ENCODE data around the gene BEND5. TPM values are rescaled to one million over a fixed set of nuclear protein-coding genes. Genes with fewer than 3 reads are reported as not detected.

The BEND5 gene, protein sequence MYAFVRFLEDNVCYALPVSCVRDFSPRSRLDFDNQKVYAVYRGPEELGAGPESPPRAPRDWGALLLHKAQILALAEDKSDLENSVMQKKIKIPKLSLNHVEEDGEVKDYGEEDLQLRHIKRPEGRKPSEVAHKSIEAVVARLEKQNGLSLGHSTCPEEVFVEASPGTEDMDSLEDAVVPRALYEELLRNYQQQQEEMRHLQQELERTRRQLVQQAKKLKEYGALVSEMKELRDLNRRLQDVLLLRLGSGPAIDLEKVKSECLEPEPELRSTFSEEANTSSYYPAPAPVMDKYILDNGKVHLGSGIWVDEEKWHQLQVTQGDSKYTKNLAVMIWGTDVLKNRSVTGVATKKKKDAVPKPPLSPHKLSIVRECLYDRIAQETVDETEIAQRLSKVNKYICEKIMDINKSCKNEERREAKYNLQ
- 0.39 TPM in 1 of 2 replicates, not detected in the other for total RNA-seq (2014; rRNA removed; shearing (Covaris generic))

DNA sequence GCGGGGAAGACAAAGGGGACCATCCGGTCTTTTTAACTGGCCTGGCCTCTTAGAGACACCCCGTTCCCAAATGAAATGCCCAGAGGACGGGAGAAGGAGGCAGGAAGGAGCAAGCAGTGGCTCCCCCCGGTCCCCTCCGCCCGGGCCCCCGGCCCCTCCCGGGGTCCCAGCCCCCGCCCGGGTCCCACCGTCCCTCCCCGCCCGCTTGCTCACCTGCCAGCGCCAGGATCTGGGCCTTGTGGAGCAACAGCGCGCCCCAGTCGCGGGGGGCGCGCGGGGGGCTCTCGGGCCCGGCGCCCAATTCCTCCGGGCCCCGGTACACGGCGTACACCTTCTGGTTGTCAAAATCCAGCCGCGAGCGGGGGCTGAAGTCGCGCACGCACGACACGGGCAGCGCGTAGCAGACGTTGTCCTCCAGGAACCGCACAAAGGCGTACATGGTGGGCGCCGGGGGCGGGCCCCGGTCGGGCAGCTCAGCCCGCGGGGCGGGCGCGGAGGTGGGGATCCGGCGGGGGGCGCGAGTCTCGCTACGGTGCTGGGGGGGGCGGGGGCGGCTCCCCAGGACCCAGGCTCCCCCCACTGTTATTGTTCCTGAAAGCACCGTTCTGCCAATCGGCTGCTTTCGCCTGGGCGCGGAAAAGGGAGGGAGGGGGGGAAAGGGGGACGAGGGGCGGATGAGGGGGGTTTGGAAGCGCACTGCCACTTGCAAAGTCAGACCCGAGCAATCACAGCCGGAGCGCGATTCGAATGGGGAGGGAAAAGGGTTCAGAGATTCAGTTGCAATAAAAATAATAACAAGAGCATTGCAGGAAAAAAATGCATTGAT is at the start of gene BEND5:
BEND5 (minus strand) TSS at position 499 of the 826 bp plus-strand sequence; CDS start at position 439, 60 bp downstream.
- no peak for DNase-seq (ENCODE audit: low read depth)

DNA sequence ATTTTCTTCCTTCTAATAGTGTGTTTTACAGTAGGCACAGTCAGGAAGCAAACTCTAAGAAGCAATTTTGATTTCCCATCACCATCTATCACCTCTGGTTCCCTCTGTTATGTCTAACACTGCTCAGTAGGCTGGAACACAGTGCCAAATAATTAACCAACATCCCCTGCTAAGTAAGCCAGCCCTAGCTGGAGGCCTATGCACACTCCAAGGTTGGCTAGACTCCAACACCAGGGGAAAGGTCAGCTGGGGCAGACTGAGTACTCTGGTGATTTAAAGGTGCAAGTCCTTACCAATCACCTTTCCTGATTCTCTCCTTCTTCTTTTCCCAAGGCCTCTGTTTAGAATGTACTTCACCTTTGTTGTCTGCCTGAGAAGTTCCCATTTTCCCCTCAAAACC is 46.5 kb upstream of the BEND5 start:
- DNase-seq (ENCODE audit: low read depth): no peak

DNA sequence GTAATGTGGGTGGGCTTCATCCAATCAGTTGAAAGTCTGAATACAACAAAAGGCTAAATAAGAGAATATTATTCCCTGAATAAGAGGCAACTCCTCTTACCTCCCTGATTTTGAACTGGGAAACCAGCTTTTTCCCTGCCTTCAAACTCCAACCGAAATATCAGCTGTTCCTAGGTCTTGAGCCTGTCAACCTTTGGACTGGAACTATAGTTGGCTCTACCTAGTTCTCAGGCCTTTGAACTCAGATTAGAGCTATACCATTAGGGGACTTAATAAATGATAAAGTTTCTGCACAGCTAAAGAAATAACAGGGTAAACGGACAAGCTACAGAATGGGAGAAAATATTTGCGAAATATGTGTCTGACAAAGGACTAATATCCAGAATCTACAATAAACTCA is 43.8 kb upstream of the BEND5 start:
- DNase-seq (ENCODE audit: low read depth): no peak

DNA sequence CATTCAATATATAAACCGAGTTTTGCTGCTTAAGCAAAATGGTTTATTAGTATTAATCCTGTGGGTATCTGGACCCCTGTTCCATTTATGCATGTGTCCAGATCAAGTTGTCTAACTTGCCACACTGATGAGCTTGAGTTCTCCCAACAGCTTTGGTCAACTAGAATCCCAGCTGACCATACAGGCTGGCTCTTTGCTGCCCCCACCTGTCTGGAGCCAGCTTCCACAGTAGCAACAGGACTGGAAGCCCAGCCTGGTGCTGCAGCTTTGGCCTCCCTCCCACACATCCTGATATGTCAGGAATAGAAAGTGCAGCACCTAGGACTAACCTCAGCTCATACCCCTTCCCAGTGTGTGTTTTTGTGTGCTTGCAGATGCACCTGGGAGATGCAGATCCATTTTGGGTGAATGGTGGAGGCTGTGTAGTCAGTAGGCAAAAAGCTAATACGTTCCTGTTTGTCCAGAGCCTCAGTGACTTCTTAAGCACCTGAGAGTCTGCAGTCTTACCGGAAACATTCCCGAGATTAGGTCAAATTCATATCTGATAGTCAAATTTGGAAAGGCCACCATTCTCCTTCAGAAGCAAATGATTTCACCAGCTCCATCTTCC is 40.9 kb upstream of the BEND5 start:
- DNase-seq (ENCODE audit: low read depth): peak; percentile 36

DNA sequence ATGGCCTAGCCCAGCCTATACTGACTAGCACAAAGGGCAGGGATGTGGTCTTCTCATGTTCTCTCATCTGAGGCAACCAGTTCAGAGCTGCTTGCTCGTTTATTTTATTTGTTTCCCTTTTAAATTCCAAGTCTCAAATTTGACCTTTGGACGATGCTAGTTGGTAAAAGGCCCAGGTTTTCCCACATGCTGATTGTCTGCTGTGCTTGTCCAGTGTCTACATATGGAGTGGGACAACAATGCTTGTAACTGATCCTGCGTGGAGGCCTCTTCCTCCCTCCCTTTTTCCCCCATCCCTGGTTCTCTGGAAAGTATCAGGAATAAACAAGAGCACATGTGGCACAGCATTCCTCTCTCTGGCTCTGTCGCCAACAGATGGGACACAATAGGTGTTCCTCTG is 34.0 kb upstream of the BEND5 start:
- no peak for DNase-seq (ENCODE audit: low read depth)

DNA sequence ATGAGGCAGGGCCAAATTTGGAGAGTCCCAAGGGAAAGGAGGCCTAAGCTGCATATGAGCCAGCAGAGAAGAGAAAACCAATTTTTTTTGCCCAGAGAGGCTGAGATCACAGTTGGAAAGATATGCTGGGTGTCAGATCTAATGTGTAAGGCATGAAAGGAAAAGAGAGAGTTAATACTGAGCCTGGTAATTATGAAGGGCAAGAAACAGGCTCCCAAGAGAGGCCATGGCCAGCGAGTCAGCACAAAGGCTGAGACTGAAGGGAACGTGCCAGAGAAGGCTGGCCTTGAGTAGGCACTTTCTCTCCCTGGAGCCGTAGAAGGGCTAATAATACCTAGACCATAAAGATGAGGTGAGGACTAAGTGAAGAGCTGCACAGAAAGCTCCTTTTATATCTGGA is 31.8 kb upstream of the BEND5 start:
- DNase-seq (ENCODE audit: low read depth): no peak

DNA sequence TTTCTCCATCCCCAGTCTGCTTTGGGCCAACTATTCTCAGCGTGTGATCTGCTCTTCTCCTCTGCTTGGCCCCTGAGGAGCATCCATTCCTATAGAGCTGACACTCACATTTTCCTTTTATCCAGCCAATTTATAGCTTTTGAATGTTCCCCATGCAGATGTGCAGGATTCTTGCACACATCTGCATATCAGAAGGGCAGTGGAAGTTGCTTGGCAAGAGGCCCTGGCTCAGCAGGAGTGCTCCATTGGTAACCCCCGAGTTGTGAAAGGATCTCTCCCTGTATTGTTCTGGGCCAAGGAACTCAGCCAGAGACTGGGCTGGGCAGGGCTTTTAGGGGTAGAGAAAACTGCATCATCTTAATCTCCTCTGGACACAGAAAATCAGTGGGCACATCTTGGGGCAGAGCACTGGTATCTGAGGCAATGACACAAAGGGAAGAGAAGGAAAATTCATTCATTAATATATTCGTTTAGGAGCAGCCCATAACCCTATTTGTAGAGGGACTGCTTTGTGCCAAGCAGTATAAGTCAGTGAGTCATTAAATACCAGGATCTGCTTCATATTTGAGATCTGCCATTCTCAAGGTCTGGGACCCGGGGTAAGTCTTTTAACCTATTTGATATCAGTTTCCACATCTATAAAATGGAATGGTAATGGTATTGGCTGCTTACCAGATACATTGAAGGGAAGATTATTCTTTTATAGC is 31.0 kb upstream of the BEND5 start:
- DNase-seq (ENCODE audit: low read depth): no peak

DNA sequence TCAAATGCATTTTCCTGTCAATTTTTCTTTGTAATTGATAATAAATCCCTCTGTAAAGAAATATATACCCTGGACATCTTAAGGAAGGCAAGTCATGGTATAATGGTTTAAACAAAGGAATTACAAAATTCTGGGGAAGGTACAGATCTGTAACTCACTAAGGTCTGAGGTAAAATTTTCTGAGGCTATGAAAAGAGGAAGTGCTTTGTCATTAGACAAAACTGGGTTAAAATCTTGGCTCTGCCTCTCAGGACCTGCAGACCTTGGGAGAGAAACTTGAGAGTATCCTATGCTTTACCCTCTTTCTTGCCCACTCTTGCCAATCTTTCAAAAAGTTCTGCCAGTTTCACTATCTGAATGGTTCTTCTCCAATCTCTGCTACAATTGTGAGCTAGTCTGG is 26.8 kb upstream of the BEND5 start:
- no peak for DNase-seq (ENCODE audit: low read depth)

DNA sequence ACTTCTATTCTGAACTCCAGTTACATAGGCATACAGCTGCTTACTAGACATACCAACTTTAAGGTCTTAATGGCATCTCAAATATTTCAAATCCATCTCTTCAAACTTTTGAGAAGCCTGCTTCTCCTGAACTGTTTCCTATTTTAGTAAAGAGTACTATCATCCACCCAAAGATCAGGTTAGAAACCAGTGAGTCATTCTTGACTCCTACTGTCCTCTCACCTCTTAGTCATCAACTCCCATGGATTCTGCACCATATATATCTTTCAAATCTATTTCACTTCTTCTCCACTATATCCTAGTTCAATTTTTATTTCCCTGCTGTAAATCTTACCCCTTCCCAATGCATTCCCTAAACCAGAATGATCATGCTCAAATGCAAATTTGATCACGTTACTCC is 18.1 kb upstream of the BEND5 start:
- no peak for DNase-seq (ENCODE audit: low read depth)

DNA sequence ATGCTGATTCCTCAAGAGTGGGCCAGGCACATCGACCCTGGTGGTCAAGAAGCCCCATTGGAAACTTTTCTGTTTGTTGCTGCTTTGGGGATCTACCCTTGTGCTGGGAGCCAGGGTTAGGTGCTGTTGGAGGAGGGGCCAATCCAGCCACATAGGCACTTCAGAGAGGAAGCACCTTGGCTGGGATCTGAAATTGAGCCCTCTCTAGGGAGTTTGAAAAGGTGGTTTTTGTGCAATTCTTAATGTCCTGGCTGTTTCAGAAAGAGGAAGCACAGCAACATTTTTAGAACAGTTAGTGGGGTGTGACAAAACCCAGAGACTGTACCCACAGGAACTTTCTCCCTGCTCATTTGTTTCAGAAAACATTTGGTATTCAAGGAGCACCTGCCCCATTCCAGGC is 17.2 kb upstream of the BEND5 start:
- no peak for DNase-seq (ENCODE audit: low read depth)

DNA sequence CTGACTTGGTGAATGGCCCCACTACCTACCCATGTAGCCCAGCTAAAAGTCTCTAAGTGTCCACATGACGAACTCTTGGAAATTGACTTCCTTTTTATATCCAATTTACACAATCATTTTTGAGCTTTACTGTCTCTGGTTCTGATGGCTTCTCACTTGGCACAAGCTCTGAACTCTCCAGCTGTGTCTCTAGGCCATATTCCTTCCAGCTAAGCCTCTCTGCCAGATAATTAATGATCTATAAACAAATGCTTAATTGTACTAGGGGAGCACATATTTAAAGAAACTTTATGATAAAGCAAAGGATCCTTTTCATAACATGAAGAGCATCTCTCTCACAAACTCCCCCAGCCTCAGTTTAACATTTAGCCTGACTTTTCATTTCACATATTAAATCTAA is 16.3 kb upstream of the BEND5 start:
- no peak for DNase-seq (ENCODE audit: low read depth)

DNA sequence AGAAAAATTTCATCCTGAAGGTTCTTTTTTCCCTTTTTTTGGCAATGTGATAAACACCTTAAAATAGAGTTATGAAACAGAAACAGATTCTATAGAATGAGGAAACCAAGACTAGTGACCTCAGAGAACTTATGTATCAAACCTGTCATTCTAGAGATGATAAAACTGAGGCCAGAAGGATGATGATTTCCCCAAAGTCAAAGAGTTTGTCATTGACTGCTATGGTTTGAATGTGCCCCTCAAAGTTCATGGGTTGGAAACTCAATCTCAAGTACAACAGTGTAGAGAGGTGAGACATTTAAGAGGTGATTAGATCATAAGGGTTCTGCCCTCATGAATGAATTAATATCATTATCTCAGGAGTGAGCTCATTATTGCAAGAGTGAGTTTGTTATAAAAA is 13.7 kb upstream of the BEND5 start:
- DNase-seq (ENCODE audit: low read depth): no peak

DNA sequence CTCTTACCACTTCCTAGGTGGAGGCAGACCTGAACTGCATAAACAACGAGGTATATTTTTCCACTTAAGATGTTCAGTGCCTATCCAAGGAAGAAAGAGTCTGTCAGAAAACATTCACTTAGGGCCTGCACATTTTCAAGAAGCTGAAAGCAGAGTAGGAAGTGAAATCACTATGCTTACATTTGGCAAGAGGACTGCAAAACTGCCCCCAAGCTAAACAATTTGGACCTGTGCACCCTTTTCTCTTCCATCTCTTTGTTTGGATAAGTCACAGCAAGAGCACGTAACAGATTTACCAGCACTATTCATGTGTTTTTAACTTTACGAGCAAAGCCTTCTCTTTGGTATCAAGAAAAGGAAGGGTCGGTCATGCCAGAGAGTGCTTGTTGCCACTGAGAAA is 13.2 kb upstream of the BEND5 start:
- DNase-seq (ENCODE audit: low read depth): no peak

DNA sequence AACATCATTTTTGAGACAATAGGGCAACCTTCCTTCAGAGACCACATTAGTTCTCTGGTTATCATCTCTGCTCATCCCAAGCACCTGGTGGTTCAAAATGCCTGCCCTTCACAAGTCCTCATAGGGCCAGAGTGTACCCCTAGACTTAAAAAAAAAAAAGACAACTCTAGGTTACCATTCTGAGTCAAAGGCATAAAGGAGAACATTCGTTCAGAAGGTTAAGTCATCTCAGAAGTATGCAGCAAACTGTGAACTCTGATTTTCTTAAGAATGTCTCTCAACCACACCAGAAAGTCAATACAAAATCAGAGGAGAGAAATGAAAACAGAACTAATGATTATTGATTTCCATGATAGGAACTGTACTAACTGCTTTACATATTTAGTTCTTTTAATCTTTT is 9.2 kb upstream of the BEND5 start:
- DNase-seq (ENCODE audit: low read depth): no peak

DNA sequence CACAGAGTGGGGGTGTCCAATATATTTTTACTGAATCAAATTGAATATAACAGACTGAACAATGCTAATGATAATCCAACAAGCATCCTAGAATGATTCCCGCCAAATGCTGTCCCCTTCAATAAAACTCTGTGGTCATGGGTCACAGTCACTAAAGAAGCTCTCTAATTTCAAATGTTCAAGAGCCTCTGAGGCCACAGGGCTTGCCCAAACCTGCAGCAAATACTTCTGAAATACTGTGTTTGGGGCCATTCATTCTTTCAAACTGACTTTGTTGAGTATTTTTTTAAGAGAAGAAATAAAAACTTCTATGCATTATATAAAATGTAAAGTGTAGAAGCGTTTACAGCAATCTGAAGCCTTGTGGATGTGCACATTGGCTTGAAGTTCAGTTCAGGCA is 7.6 kb upstream of the BEND5 start:
- DNase-seq (ENCODE audit: low read depth): no peak

DNA sequence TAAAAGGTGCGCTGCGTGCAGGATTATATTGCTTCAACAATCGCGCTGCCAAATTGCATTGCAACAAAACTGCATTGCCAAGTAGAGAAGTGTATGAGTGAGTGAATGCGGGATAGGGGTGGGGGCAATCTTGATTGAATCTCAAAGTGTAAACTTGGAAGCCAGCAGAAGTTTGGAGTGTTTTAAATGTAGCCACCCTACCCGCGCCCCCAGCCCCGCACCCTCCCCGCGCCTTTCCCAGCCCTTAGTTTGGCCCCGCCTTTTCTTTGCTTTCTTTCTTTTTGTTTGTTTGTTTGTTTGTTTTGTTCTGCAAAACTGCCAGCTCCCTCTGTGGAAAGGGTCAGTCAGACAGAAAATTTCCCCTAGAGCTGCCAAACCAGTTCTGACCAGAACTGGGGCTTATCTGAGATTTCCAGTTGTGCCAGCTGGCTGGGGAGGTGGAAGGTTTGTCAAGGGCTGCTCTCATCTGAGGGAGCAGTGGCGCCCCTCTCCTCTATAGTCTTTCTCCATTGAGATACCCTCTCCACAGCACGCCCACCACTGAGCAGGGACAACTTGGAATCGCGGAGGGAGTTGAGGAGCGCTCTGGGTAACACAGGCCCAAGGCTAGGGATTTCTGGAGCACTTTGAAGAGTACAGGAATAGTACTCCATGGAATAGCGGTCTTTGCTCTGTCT is 666 bp upstream of the BEND5 start:
- DNase-seq (ENCODE audit: low read depth): no peak

DNA sequence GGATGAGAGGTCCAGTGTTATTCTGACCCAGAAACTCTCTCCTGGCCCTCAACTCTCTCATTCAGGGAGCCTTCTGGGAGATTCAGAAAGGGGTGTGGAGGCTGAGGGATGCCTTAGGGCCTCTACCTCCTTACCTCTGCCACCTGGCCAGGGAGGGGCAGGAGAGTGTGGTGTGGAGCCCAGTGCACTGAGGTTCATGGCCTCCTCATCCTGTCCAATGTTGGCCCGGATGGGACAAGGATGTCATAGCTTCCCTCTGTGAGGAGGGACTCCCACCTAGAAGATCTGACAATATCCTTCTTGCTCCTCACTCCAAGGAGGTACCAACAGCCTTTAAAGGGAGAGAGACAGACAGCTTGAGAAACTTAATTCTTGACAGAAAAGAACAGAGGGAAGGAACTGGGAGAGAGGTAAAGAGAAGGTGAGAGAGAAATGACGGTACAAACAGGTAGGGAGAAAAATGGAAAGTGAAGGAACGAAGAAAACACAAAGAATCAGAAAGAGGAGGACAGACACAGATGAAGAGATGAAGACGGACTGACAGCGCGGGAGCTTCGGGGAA is 779 bp downstream of the BEND5 start:
- DNase-seq (ENCODE audit: low read depth): no peak

DNA sequence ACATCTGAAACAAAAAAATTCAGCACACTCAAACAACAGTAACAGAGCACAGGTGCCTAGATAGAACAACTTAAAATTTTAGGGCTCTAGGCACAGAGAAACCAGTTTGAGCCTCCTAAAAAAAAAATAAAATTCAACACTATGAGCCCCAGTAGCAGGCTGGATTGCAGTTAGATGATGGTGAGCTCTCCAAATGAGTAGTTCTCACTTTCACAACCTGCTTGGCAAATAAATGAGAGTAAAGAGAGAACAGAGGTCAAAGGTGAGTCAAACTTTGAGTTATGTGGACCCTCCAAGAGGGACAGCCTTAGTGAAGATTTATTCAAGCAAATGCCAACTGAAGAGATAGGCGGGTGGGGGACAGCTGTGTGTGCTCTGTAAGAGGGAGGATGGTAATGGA is 3.6 kb downstream of the BEND5 start:
- no peak for DNase-seq (ENCODE audit: low read depth)

DNA sequence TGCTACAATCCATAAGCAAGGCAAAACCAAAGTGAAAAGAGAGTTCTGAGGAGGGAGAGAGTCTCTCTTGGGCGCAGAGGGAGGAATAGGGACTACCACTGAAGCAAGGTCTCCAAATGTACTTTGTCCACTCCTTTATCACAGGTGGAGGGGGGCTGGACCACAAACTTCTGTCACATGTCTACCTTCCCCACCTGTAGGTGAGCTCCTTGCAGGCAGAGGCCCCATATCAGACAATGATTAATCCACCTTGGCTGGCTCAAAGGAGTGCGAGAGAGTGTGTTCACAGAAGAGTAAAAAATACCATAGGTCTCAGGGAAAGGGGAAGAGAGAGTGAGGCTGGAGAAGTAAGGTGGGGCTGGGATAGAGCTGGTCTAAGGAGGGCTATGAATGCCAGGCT is 4.5 kb downstream of the BEND5 start:
- DNase-seq (ENCODE audit: low read depth): no peak

DNA sequence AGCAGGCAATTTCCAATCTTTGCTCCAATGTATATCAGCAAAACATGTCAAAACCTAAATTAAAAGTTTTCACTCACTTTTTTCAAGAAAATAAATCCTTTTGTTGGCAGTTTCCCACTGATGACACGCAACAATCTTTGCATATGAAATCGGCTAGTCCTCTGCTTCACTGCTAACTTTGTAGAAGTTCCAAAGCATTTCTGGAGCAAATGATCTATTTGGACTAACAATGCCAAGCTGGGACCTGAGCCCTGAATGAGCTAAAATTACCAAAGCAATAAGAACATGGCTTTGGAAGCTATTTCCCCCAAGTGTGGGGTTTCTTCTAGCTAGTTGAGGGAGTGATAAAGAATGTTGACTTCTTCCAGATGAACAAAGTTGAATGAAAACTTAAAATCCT is 5.1 kb downstream of the BEND5 start:
- no peak for DNase-seq (ENCODE audit: low read depth)

DNA sequence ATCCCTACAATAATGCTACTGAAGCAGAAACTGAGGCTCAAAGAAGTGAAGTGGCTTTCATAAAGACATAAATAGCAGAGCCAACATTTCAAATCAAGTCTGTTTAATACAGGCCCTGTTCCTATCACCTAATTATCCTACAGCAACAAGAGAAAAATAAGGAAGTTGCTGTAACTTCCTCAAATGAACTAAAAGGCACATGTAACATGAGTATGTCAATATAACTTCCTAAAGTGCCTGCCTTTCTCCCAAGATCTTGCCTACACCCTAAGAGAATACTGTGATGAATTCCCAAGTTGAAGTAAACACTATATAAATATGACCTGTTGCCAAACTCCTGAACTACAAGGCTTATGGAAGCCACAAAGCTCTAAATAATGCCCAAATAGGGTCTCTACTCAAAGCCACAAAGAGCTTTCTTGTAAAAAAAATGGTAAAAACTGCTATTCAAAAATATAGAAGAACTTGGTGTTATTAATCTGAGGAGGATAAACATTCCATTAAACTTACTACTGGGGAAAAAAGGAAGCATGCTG is 8.6 kb downstream of the BEND5 start:
- peak; percentile 5 for DNase-seq (ENCODE audit: low read depth)
